ENCODE measurements around the gene BRWD1. TPM values are rescaled to one million over a fixed set of nuclear protein-coding genes. Genes with fewer than 3 reads are reported as not detected.

BRWD1 gene
- total RNA-seq, 4 donors from 2014 or later, result 55.6 to 183 (median 65.4) TPM

DNA sequence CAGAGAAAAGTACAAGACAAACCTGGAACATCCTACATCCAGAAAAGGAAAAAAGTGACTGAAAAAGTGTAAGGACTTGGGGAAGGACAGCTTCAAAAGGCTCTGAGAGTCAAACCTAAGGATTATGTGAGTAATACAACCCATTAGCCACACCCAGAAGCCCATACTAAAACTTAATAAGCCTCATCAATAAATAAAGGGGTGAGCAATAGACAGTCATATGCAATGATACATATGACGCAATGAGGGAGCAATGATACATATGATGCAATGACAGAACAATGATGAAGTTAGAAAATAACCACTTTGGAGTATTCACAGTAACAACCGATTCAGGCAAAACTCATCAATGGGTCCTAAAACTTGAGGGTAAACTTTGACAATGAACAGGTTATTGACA, 50.1 kb downstream of the BRWD1 start:
- no peak for DNase-seq
- Histone ChIP-seq H3K9me3 (no peaks in the 10 kb centered on the region), H3K4me1 (no peaks in the 10 kb centered on the region), H3K27ac (no peak overlapping the region), H3K4me3 (no peak overlapping the region), H3K36me3 (no peaks in the 10 kb centered on the region), H3K27me3 (no peaks in the 10 kb centered on the region)
- TF ChIP-seq POLR2A (IDR thresholded peaks at IDR 0.05), result no peak
- TF ChIP-seq, protein P1, sequence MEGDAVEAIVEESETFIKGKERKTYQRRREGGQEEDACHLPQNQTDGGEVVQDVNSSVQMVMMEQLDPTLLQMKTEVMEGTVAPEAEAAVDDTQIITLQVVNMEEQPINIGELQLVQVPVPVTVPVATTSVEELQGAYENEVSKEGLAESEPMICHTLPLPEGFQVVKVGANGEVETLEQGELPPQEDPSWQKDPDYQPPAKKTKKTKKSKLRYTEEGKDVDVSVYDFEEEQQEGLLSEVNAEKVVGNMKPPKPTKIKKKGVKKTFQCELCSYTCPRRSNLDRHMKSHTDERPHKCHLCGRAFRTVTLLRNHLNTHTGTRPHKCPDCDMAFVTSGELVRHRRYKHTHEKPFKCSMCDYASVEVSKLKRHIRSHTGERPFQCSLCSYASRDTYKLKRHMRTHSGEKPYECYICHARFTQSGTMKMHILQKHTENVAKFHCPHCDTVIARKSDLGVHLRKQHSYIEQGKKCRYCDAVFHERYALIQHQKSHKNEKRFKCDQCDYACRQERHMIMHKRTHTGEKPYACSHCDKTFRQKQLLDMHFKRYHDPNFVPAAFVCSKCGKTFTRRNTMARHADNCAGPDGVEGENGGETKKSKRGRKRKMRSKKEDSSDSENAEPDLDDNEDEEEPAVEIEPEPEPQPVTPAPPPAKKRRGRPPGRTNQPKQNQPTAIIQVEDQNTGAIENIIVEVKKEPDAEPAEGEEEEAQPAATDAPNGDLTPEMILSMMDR (IDR thresholded peaks at IDR 0.05), result no peak
- intact Hi-C loops (cut with DNase I; ENCODE audit: low total_unique reads), result no loop called here

DNA sequence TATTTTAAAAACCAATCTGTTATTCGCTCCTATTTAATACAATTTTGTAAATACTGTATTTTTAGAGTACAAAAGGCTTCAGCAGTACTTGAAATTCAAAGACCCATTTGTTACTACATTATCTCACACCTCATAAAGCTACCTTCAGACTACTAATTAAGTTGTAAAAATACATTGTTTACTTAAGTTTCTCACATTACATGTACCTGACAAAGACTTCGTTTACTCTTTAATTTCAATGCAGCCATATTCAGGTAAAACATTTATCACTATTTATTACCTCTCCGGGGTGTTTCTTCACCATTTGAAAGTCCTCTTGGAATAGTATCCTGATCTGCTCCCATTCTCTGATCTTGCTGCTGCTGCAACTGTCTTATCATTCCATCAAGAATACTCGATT, 55.2 kb downstream of the BRWD1 start:
- Histone ChIP-seq H3K4me3 (no peak overlapping the region), H3K36me3 (no peaks in the 10 kb centered on the region), H3K27ac (no peak overlapping the region), H3K27me3 (no peaks in the 10 kb centered on the region), H3K4me1 (no peaks in the 10 kb centered on the region), H3K9me3 (no peaks in the 10 kb centered on the region)
- no peak for DNase-seq
- TF ChIP-seq, protein P1 (IDR thresholded peaks at IDR 0.05), result no peak
- no peak for TF ChIP-seq POLR2A (IDR thresholded peaks at IDR 0.05)
- intact Hi-C loops (cut with DNase I; ENCODE audit: low total_unique reads), result no loop called here

DNA sequence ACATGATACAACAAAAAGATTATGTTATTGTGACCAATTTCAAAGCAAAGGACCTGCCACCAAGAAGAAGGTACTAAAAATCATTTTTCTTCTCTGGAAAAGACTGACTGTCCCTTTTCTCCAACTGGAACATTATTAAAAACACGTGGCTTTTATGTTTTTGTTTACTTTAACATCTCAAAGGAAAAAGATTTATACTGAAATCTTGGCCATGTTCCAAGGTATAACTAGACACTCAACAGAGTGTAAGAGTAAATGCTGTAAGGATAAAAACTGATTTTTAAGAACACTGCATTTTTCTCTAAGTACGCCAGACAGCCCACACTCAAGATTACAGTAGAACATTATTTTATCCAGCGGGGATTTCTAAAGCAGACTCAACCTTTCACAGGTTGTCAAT, 62.1 kb downstream of the BRWD1 start:
- no peaks in the 10 kb centered on the region for H3K4me1 ChIP-seq
- TF ChIP-seq, protein P1 (IDR thresholded peaks at IDR 0.05), result no peak
- no peak for TF ChIP-seq POLR2A (IDR thresholded peaks at IDR 0.05)
- DNase-seq, result no peak

DNA sequence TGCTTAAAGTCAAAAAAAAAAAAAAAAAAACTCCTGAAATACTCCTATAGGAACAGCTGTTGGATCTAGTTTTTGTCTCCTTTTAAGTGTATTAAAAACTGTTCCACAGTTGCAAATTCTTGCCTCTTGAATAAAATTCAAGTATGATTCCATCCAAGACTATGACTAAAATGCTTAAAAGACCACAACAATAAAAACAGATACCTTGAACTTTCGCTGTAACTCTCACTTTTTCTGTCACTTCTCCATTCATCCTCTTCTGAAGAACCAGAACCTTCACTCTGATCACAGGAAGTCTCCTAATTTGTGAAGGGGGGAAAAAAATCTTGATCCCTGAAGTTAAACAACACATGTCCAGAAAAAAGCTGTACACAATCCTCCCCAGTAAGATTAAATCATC, 75.2 kb downstream of the BRWD1 start:
- no peaks in the 10 kb centered on the region for H3K27me3 ChIP-seq
- DNase-seq, result no peak
- TF ChIP-seq POLR2A (IDR thresholded peaks at IDR 0.05), result no peak
- TF ChIP-seq, protein P1 (IDR thresholded peaks at IDR 0.05), result no peak
- H3K4me3 ChIP-seq, result no peak overlapping the region
- H3K27ac ChIP-seq, result no peak overlapping the region
- H3K36me3 ChIP-seq, result no peaks in the 10 kb centered on the region
- no peaks in the 10 kb centered on the region for H3K4me1 ChIP-seq
- no peaks in the 10 kb centered on the region for H3K9me3 ChIP-seq
- intact Hi-C loops (cut with DNase I; ENCODE audit: low total_unique reads), result no loop called here

More for the DNA sequence above, 62.1 kb downstream of the BRWD1 start:
- intact Hi-C loops (cut with DNase I; ENCODE audit: low total_unique reads), result no loop called here
- H3K4me3 ChIP-seq, result no peak overlapping the region
- no peaks in the 10 kb centered on the region for H3K27me3 ChIP-seq
- peak overlapping the region in 1 of 2 donors; percentile 34 for H3K27ac ChIP-seq
- H3K36me3 ChIP-seq, result no peaks in the 10 kb centered on the region
- no peaks in the 10 kb centered on the region for H3K9me3 ChIP-seq

DNA sequence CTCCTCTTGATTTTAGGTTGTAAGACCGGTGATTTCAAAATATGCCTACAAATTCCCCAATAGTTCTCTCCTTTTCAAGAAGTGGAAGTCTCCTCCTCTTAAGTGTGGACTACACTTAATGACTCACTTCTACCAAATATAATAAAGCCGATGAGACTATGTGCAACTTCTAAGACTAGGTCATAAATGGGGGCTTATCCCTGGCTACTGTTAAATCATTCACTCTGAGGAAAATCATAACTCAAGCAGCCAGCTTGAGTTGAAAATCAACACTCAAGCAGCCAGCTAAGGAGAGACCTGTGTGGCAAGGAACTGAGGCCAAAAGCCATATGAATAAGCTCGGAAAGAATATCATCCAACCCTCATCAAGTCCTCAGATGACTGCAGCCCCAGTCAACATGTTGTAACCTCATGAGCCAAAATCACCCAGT, 80.6 kb downstream of the BRWD1 start:
- DNase-seq, result no peak
- TF ChIP-seq, protein P1 (IDR thresholded peaks at IDR 0.05), result no peak
- TF ChIP-seq POLR2A (IDR thresholded peaks at IDR 0.05), result no peak
- intact Hi-C loops (cut with DNase I; ENCODE audit: low total_unique reads), result no loop called here
- Histone ChIP-seq H3K27ac (no peak overlapping the region), H3K9me3 (no peaks in the 10 kb centered on the region), H3K4me1 (no peaks in the 10 kb centered on the region), H3K27me3 (no peaks in the 10 kb centered on the region), H3K36me3 (no peaks in the 10 kb centered on the region), H3K4me3 (no peak overlapping the region)

All from uterus (tissue), 4 donors.